Measurements from ENCODE around the gene C12orf76. TPM values are rescaled to one million over a fixed set of nuclear protein-coding genes. Genes with fewer than 3 reads are reported as not detected.

Gene C12orf76
- total and polyA plus RNA-seq, 9 of the 15 experiments (the other 6 are each of a cell fraction or from before 2014, with no cell fraction given), result 6.3 to 38.6 (median 12.3) TPM

- TF ChIP-seq, protein P1, sequence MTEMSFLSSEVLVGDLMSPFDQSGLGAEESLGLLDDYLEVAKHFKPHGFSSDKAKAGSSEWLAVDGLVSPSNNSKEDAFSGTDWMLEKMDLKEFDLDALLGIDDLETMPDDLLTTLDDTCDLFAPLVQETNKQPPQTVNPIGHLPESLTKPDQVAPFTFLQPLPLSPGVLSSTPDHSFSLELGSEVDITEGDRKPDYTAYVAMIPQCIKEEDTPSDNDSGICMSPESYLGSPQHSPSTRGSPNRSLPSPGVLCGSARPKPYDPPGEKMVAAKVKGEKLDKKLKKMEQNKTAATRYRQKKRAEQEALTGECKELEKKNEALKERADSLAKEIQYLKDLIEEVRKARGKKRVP (CRISPR knock-in tag; IDR thresholded peaks at IDR 0.05), result peak; percentile 58; the same call in 1 of the 2 replicates
- TF ChIP-seq MAZ (CRISPR knock-in tag; conservative IDR thresholded peaks at IDR 0.05 in 1 of 2, IDR thresholded peaks at IDR 0.05 in 1 of 2) (peak in 1 of 2 experiments; percentile 61; a peak in 3 of 4 replicates), E2F1 (CRISPR knock-in tag; IDR thresholded peaks at IDR 0.05) (no peak), ZZZ3 (IDR thresholded peaks at IDR 0.05) (no peak), CHAMP1 (IDR thresholded peaks at IDR 0.05) (0 out of 2 replicates have a peak, but pooled peaks have one; percentile 14), RBM39 (optimal IDR thresholded peaks at IDR 0.05; ENCODE audit: low read depth, low read length) (peak; percentile 60), ZNF444 (CRISPR knock-in tag; IDR thresholded peaks at IDR 0.05) (0 out of 2 replicates have a peak, but pooled peaks have one; percentile 42), FOXA1 (IDR thresholded peaks at IDR 0.05; ENCODE audit: borderline replicate concordance) (no peak), MIER1 (IDR thresholded peaks at IDR 0.05; ENCODE audit: low read depth) (no peak), ZNF239 (CRISPR knock-in tag; IDR thresholded peaks at IDR 0.05) (peak; percentile 61), THAP7 (CRISPR knock-in tag; IDR thresholded peaks at IDR 0.05) (no peak), ZNF133 (CRISPR knock-in tag; IDR thresholded peaks at IDR 0.05) (no peak), ZNF764 (CRISPR knock-in tag; IDR thresholded peaks at IDR 0.05; ENCODE audit: low read depth) (no peak)
- TF ChIP-seq, protein P2, sequence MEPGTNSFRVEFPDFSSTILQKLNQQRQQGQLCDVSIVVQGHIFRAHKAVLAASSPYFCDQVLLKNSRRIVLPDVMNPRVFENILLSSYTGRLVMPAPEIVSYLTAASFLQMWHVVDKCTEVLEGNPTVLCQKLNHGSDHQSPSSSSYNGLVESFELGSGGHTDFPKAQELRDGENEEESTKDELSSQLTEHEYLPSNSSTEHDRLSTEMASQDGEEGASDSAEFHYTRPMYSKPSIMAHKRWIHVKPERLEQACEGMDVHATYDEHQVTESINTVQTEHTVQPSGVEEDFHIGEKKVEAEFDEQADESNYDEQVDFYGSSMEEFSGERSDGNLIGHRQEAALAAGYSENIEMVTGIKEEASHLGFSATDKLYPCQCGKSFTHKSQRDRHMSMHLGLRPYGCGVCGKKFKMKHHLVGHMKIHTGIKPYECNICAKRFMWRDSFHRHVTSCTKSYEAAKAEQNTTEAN (CRISPR knock-in tag; IDR thresholded peaks at IDR 0.05), result no peak
- TF ChIP-seq, protein P3, sequence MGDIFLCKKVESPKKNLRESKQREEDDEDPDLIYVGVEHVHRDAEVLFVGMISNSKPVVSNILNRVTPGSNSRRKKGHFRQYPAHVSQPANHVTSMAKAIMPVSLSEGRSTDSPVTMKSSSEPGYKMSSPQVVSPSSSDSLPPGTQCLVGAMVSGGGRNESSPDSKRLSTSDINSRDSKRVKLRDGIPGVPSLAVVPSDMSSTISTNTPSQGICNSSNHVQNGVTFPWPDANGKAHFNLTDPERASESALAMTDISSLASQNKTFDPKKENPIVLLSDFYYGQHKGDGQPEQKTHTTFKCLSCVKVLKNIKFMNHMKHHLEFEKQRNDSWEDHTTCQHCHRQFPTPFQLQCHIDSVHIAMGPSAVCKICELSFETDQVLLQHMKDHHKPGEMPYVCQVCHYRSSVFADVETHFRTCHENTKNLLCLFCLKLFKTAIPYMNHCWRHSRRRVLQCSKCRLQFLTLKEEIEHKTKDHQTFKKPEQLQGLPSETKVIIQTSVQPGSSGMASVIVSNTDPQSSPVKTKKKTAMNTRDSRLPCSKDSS (IDR thresholded peaks at IDR 0.05; ENCODE audit: low read depth, partially characterized antibody), result no peak
- TF ChIP-seq, protein P4, sequence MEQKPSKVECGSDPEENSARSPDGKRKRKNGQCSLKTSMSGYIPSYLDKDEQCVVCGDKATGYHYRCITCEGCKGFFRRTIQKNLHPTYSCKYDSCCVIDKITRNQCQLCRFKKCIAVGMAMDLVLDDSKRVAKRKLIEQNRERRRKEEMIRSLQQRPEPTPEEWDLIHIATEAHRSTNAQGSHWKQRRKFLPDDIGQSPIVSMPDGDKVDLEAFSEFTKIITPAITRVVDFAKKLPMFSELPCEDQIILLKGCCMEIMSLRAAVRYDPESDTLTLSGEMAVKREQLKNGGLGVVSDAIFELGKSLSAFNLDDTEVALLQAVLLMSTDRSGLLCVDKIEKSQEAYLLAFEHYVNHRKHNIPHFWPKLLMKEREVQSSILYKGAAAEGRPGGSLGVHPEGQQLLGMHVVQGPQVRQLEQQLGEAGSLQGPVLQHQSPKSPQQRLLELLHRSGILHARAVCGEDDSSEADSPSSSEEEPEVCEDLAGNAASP (IDR thresholded peaks at IDR 0.05), result no peak
Observed at GRCh38 chr12:110079477-110080400, 31.4 kb upstream of the C12orf76 start (continued).

All from K562 (cell line).